Ishikawa (cell line): ENCODE results near the gene PLXNA4.

ENCODE experiments used
- EGR1 ChIP-seq: IDR thresholded peaks from 2 replicates; pipeline ENCODE4 v1.6.1; 2012
- EP300 ChIP-seq: IDR thresholded peaks from 2 replicates; pipeline ENCODE4 v1.6.1; 2012; ENCODE audit warnings: borderline replicate concordance
- MAX ChIP-seq: IDR thresholded peaks from 2 replicates; pipeline ENCODE4 v1.6.1; 2012
- RAD21 ChIP-seq: IDR thresholded peaks from 2 replicates; pipeline ENCODE4 v1.6.1; 2012; ENCODE audit warnings: low read depth
- REST ChIP-seq: IDR thresholded peaks from 2 replicates; pipeline ENCODE4 v1.6.1; 2012; ENCODE audit warnings: low read depth, mild to moderate bottlenecking
- TAF1 ChIP-seq: IDR thresholded peaks from 2 replicates; pipeline ENCODE4 v1.6.1; 2012; ENCODE audit warnings: low read depth, mild to moderate bottlenecking
- TCF12 ChIP-seq: IDR thresholded peaks from 2 replicates; pipeline ENCODE4 v1.6.1; 2012; ENCODE audit warnings: low read depth
- TEAD4 ChIP-seq: IDR thresholded peaks from 2 replicates; pipeline ENCODE4 v1.6.1; 2012
- USF1 ChIP-seq: IDR thresholded peaks from 2 replicates; pipeline ENCODE4 v1.6.1; 2012
- YY1 ChIP-seq: IDR thresholded peaks from 2 replicates; pipeline ENCODE4 v1.6.1; 2012; ENCODE audit warnings: low read depth
- ZBTB7A ChIP-seq: IDR thresholded peaks from 2 replicates; pipeline ENCODE4 v1.6.1; 2012; ENCODE audit warnings: low read depth

- TF ChIP-seq MAX: no peak
- no peak for TF ChIP-seq RAD21
- TF ChIP-seq REST: no peak
- TF ChIP-seq TEAD4: no peak
- TF ChIP-seq EP300: no peak
- no peak for TF ChIP-seq EGR1
- TF ChIP-seq YY1: no peak
- no peak for TF ChIP-seq TAF1
- TF ChIP-seq USF1: no peak
- TF ChIP-seq ZBTB7A: no peak
- TF ChIP-seq TCF12: no peak
Measured at GRCh38 chr7:132418840-132419239, 157.4 kb downstream of the PLXNA4 start.
